GM19025 (cell line): ENCODE results near the gene HDHD5.

Source experiments
- ATAC-seq: cut with Tn5 transposase; IDR thresholded peaks from one replicate; pipeline ENCODE4 v1.9.1; 2021; ENCODE audit warnings: mild to moderate bottlenecking, low read depth, moderate library complexity; ENCODE audit not compliant: unreplicated experiment

Gene HDHD5

GRCh38 chr22:17108256-17109112 lies 50.6 kb downstream of the HDHD5 start:
- no peak for ATAC-seq

DNA sequence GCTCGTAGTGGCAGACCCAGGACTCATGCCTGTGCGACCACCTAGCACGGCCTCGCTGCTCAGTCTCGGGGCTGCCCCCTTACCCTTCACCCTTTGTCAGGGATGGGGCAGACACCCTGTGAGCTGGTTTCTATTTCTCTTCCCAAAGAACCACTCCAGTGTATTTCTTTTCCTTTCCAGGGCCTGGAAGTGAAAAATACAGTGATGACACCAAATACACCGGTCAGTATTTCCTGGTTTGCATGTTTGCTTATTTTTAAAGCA lies 51.6 kb downstream of the HDHD5 start:
- ATAC-seq = no peak

- no peak for ATAC-seq
These were observed 52.1 kb downstream of the HDHD5 start for GRCh38 chr22:17106785-17107546.

- ATAC-seq = no peak
These were observed 52.8 kb downstream of the HDHD5 start for GRCh38 chr22:17106161-17106784.

DNA sequence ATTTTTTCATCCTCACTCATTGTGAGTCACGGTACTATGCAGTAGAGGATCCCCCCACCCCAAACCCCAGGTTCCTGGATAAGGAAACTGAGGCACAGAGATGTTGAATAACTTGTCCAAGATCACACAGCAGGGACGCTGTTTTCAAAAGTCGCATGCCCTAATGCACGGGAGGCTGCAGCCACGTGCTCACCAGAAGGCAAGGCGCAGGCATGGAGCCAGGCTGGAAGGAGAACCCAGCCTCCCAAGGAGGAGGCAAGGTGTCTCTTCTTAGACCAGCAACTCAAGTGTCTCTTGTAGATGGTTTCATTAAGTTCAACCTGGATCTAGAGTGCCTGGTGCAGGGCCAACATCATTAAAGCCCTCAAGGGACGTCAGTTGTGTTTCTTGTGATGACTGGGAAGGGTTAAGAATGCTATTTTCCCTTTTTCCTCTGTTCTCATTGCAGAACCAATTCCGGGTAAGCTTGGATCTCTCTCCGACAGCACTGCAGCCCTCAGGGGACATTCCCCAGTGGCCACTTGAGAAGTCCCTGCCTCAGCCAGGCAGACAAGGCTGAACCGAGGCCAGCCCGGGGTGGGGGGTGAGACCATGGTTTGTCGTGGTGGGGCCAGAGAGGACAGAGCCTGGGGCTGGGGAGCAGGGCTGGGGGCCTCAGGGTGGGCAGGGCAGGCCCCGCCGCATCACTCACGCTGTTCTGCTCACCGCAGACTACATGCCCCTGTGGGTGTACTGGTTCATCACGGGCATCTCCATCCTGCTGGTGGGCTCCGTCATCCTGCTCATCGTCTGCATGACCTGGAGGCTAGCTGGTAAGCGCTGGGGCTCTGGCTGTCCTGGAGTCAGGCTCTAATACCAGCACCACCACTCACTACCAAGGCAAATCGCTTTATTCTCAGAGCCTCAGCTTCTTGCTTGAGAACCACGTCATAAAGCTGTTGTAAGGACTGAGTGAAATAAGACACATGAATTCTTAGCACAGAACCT lies 53.6 kb downstream of the HDHD5 start:
- ATAC-seq = no peak

DNA sequence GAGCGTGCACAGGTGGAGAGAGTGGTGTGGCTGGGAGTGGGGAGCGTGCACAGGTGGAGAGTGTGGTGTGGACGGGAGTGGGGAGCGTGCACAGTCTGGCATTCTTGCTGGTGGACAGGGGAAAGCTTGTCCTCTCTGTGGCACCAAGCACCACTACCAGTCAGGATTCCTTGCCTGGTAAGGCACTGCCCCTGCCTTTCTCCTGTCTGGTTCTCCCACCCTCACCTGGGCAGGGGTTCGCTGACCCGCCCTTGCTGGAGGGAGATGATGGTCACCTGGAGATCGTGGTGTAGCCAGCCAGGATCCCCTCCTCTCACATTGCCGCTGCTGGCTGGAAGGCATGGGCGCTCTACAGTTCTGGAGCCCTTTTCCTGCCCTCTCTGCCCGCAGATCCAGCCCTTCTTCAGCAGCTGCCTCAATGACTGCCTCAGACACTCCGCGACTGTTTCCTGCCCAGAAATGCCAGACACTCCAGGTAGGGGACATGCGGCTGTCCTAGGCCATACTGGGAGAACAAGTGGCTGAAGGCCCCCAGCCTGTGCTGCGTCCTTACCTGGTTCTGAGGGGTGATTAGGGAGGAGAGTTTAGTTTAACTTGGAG lies 54.6 kb downstream of the HDHD5 start:
- ATAC-seq = no peak

- no peak for ATAC-seq
These were observed 55.7 kb downstream of the HDHD5 start for GRCh38 chr22:17103351-17103750.

DNA sequence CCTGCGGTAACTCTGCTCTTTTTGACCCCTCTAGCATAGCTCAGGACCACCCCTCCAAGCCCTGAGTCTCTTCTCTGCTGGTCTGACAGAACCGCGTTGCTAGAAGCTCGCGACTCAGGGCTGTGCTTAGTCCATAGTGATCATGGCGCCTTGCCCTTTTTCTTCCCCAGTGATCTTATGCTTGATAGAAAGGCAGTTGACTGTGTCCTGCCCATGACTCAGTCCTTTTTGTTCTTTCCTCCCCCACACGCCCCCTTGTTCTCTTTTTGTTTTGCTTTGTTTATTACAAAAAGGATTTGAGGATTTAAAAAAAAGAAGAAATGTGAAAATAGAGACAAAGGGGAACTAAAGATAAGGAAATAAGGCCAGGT lies 56.8 kb downstream of the HDHD5 start:
- ATAC-seq = no peak

GRCh38 chr22:17101475-17102296 lies 57.4 kb downstream of the HDHD5 start:
- no peak for ATAC-seq

DNA sequence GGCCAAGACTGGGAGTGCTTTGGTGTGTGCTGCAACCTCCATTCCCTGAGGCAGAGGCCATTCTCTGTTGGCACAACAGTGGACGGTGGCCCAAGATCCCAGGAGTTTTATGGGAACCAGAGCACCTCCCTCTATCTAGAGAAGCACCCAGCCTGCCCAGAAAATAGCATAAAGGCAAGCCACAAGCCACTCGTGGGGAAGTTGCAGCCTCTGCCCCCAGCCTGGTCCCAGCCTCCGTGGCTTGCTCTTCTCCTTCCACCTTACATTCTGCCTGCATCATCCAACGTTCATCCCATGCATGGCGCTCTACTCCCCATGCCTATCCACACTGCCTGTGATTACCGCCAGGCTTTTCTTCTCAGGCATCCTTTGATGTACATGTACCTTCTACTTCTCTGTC lies 58.5 kb downstream of the HDHD5 start:
- no peak for ATAC-seq

DNA sequence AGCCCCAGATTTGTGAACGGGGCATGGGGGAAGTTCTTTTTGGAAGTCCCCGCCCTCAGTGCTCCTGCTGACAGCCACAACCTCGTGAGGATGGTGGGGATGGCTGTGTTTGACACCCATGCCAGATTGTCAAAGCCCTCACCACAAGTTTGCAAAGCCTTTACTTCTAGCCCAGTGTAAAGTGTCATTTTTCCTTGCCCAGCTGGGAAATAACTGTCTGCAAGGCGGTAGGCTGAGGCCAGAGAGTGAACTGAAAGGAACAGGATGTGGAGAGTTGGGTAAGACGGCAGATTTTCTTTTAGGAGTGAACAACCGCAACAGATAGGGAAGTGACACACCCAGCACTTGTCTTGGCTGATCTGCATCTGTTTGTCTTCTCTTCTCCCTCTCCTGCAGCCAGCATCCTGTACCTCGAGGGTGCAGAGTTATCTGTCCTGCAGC lies 60.7 kb downstream of the HDHD5 start:
- ATAC-seq = no peak

- no peak for ATAC-seq
These were observed 61.4 kb downstream of the HDHD5 start for GRCh38 chr22:17097701-17098100.

DNA sequence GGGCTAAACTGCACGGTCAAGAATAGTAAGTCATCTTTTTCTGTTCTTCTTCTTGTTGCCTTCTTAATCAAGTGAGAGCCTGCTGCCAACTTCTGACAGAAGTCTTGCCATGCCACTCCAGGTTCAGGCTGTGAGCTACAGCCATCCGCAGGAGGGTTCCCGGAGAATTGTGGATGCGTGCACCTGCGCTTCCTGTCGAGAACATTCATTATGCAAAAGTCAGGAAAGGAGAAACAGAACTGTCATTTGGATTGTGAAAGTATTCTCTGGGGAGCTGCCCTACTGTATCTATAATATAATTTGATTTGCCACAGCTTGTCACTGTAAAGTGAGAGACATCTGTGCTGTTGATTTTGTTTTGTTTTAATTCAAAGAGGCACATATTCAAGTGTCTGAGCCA lies 62.0 kb downstream of the HDHD5 start:
- ATAC-seq = no peak

DNA sequence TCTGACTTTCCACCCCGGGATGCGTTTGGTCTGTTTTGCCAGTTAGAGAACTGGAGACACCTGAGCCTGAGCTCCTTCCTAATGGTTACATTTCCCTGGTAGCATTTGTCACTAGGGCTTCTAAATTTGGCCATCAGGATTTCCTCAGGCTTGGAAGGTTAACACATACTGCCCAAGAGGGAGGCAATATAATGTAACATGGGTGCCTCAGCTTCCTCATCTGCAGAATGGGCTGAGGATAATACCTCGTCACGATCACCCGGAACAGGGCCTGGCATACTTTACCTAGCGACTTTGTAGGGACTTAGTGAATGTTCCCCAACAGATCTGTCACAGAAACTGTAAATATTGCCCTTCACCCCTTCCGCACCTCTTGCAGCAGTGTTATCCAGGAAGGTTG lies 63.0 kb downstream of the HDHD5 start:
- ATAC-seq = no peak

- no peak for ATAC-seq
These were observed 63.5 kb downstream of the HDHD5 start for GRCh38 chr22:17095538-17095937.

GRCh38 chr22:17093081-17093480 lies 66.0 kb downstream of the HDHD5 start:
- no peak for ATAC-seq

- ATAC-seq = no peak
These were observed 67.2 kb downstream of the HDHD5 start for GRCh38 chr22:17091851-17092250.

- ATAC-seq = no peak
These were observed 68.5 kb downstream of the HDHD5 start for GRCh38 chr22:17090550-17090949.
